Esophagus squamous epithelium (tissue), 4 donors: ENCODE measurements around the gene FAP.

Experiments
- POLR2A ChIP-seq, 4 donors: fragments of 450-650 bp; IDR thresholded peaks; one replicate each; pipeline ENCODE4 v1.6.1; 2017; ENCODE audit warnings: antibody characterized with exemption in 4 of 4, mild to moderate bottlenecking in 4 of 4, moderate library complexity in 3 of 4
- TF ChIP-seq, protein P1 (sequence below), 6 experiments: fragments of 450-650 bp in 4 of 6; fragments of 200-600 bp in 2 of 6; sonication (generic) in 2 of 6; IDR thresholded peaks; one replicate each; pipeline ENCODE4 v1.5.1; 2016 to 2019; ENCODE audit warnings: antibody characterized with exemption in 6 of 6, mild to moderate bottlenecking in 4 of 6, moderate library complexity in 4 of 6

- TF ChIP-seq, protein P1, sequence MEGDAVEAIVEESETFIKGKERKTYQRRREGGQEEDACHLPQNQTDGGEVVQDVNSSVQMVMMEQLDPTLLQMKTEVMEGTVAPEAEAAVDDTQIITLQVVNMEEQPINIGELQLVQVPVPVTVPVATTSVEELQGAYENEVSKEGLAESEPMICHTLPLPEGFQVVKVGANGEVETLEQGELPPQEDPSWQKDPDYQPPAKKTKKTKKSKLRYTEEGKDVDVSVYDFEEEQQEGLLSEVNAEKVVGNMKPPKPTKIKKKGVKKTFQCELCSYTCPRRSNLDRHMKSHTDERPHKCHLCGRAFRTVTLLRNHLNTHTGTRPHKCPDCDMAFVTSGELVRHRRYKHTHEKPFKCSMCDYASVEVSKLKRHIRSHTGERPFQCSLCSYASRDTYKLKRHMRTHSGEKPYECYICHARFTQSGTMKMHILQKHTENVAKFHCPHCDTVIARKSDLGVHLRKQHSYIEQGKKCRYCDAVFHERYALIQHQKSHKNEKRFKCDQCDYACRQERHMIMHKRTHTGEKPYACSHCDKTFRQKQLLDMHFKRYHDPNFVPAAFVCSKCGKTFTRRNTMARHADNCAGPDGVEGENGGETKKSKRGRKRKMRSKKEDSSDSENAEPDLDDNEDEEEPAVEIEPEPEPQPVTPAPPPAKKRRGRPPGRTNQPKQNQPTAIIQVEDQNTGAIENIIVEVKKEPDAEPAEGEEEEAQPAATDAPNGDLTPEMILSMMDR (IDR thresholded peaks at IDR 0.05): no peak
- no peak for TF ChIP-seq POLR2A (IDR thresholded peaks at IDR 0.05)
These were observed 37.4 kb upstream of the FAP start for GRCh38 chr2:162280654-162281053.
